ENCODE results near the gene GAL.

The GAL gene

GRCh38 chr11:68673991-68674390 lies 10.4 kb upstream of the GAL start:
- no peak for TF ChIP-seq CTCF (IDR thresholded peaks at IDR 0.05)
- no peak for DNase-seq (ENCODE audit: low spot score)
- Histone ChIP-seq H3K4me3 (no peak overlapping the region), H3K27ac (no peak overlapping the region)

- DNase-seq (ENCODE audit: low spot score) = no peak
- no peak for TF ChIP-seq CTCF (IDR thresholded peaks at IDR 0.05)
- no peak overlapping the region for H3K27ac ChIP-seq
- H3K4me3 ChIP-seq = no peak overlapping the region
These were observed 9.9 kb upstream of the GAL start for GRCh38 chr11:68674461-68674860.

- no peak for DNase-seq (ENCODE audit: low spot score)
- Histone ChIP-seq H3K27ac (no peak overlapping the region), H3K4me3 (no peak overlapping the region)
- no peak for TF ChIP-seq CTCF (IDR thresholded peaks at IDR 0.05)
These were observed 6.9 kb upstream of the GAL start for GRCh38 chr11:68677432-68677831.

- TF ChIP-seq CTCF (IDR thresholded peaks at IDR 0.05) = no peak
- no peak for DNase-seq (ENCODE audit: low spot score)
- no peak overlapping the region for H3K27ac ChIP-seq
- H3K4me3 ChIP-seq = no peak overlapping the region
These were observed 6.3 kb upstream of the GAL start for GRCh38 chr11:68678031-68678441.

GRCh38 chr11:68680541-68681231 lies 3.7 kb upstream of the GAL start:
- Histone ChIP-seq H3K4me3 (no peak overlapping the region), H3K27ac (no peak overlapping the region)
- no peak for TF ChIP-seq CTCF (IDR thresholded peaks at IDR 0.05)
- no peak for DNase-seq (ENCODE audit: low spot score)

- H3K27ac ChIP-seq = no peak overlapping the region
- TF ChIP-seq CTCF (IDR thresholded peaks at IDR 0.05) = no peak
- peak; percentile 45 for DNase-seq (ENCODE audit: low spot score)
- no peak overlapping the region for H3K4me3 ChIP-seq
These were observed 1.8 kb upstream of the GAL start for GRCh38 chr11:68682531-68682961.

- no peak for TF ChIP-seq CTCF (IDR thresholded peaks at IDR 0.05)
- DNase-seq (ENCODE audit: low spot score) = no peak
- H3K27ac ChIP-seq = no peak overlapping the region
These were observed 1.2 kb upstream of the GAL start for GRCh38 chr11:68683121-68683520.

More at GRCh38 chr11:68683121-68683520, 1.2 kb upstream of the GAL start:
- no peak overlapping the region for H3K4me3 ChIP-seq

Measured in coronary artery (tissue), 2 donors.